GM20000 (cell line): ENCODE data around the gene TCN1.
A peak's percentile ranks its signal among the peaks of the same experiment; 100 is the strongest.

Experiments used
- DNase-seq: peaks from one replicate; pipeline ENCODE4 v3.0.0; 2012; ENCODE audit warnings: low spot score
- TF ChIP-seq, protein P1 (sequence below): IDR thresholded peaks from 2 replicates; pipeline ENCODE4 v1.5.1; 2012; ENCODE audit warnings: mild to moderate bottlenecking, control low read depth; ENCODE audit errors: extremely low read depth, missing control alignments

TCN1 gene

DNA sequence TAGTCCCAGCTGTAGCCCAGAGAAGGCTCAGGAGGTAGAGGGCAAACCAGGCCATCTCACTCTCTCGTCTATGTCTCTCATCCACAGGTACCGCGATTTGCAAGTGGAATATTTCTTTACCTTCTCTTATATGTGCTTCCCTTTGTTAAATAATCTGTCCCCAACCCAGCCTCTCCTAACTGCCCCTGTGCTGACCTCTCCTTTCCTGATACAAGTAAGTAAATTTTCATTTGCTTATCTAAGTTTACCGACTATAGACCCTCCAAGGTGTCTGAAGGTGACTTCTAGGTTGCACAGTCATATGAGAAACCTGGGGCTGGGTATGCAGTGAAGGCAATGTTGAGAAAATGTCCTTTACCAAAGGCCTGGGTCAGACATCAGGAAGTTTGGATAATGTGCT is 20.9 kb downstream of the TCN1 start, which contains the start of gene CBLIF:
CBLIF (minus strand) TSS at position 101 of the 400 bp plus-strand sequence; CDS start at position 55, 46 bp downstream.
- DNase-seq: no peak
- TF ChIP-seq, protein P1, sequence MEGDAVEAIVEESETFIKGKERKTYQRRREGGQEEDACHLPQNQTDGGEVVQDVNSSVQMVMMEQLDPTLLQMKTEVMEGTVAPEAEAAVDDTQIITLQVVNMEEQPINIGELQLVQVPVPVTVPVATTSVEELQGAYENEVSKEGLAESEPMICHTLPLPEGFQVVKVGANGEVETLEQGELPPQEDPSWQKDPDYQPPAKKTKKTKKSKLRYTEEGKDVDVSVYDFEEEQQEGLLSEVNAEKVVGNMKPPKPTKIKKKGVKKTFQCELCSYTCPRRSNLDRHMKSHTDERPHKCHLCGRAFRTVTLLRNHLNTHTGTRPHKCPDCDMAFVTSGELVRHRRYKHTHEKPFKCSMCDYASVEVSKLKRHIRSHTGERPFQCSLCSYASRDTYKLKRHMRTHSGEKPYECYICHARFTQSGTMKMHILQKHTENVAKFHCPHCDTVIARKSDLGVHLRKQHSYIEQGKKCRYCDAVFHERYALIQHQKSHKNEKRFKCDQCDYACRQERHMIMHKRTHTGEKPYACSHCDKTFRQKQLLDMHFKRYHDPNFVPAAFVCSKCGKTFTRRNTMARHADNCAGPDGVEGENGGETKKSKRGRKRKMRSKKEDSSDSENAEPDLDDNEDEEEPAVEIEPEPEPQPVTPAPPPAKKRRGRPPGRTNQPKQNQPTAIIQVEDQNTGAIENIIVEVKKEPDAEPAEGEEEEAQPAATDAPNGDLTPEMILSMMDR: no peak

DNA sequence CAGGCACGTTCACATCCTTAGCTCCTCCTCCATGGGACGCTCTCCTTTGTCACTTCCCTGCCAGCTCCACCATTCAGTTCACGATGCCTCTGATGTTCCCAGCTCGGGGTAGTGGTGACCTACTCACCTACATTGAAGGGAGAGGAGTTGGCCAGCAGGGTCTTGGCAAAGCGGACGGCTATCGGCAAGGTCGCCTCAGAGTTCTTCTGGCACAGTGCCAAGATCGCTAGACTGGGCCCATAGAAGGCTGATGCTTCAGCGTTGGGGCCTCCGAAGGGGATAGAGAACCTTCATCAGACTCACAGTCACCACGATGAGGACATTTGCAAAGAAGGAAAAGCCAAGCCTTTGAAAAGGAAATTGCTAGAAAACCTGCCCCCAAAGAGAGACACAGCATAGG is 24.0 kb downstream of the TCN1 start:
- no peak for DNase-seq
- TF ChIP-seq, protein P1: no peak

DNA sequence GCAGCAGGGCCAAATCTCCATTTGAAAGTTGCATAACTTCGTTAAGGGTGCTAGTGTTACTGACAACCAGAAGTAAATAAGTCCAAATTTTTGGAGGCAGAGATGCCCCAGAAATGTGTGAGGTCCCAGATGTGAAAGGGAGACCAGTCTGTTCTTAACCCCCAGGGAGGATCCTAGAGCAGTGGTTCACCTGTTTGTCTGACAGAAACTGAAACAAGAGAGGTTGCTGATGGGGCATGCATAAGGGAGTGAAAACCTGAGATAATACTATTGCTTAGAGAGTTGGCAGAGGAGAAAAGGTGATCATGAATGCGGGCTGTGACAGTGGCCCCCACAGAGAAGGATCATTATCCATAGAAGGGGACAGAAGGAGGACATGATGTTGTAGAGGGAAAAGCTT is 24.8 kb downstream of the TCN1 start:
- TF ChIP-seq, protein P1: no peak
- DNase-seq: no peak

DNA sequence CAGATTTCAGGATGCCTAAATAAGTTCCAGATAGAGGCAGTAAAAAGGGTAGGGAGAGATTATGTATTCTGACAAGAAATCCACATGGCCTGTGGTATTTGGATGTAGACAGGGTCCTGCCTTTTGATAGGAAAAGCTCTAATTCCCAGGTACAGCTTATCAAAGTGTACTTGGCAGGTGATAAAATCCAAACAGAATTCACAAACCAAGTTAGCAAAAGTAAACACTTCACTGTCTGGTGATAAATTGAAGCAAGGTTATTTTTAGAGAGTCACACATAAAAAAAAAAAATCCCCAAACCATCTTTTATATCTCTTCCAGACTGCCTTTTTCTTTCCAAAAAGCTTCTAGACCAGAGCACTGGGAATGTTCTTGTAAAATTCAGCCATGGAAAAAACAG is 26.7 kb downstream of the TCN1 start:
- TF ChIP-seq, protein P1: no peak
- no peak for DNase-seq

DNA sequence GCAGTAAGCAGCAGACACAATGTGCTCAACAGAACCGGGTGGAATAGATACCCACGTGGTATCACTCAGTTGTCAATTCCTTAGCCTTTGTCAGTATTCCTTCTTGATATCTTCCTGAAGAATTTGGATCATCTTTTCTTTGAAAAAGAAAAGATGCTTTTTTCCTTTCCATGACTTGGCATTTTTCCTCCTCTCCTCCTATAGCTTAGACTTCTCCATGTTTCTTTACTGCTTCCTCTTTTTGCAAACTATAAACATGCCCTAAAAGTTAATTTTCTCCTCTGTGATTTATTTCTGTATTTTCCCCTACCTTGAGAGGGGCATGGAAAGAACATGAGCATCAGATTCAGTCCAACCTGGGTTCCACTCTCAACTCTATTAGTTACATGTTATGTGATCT is 32.7 kb downstream of the TCN1 start:
- no peak for DNase-seq
- TF ChIP-seq, protein P1: no peak

DNA sequence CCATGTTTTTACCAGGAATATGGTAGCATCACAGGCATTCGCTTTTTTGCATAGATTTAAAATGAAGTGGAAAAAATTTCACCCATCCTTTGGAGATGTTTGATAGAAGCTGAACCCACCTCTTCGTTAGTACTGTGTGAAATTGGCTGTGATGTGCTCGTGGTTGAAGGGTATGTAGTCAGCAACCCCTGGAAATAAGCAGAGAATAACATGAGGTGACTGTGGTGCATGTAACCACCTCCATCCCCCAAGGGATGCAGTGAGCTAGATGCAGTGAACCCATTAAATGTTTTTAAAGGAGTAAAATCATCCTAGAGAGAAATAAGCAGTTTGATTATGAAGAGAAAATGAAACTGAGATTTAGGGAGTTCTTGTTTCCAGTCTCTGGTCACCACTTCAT is 36.9 kb downstream of the TCN1 start:
- TF ChIP-seq, protein P1: no peak
- no peak for DNase-seq

GRCh38 chr11:59822989-59823566 is 43.2 kb downstream of the TCN1 start:
- peak; percentile 47 for DNase-seq
- TF ChIP-seq, protein P1: peak; percentile 33
